ENCODE measurements around the gene LIN37.

DNA sequence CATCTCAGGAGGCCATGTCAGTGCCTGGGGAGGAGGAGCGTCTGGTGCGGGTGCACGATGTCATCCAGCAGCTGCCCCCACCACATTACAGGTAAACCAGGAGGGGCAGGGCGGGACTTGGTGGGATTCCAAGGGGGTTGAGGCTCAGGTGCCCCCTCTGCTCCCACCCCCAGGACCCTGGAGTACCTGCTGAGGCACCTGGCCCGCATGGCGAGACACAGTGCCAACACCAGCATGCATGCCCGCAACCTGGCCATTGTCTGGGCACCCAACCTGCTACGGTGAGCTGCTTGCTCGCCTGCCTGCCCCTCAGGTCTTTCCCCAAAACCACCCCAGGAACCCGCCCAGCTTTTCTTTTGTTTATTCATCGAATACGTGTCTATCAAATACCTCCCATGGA is 34.2 kb downstream of the LIN37 start:
- TF ChIP-seq, protein P1, sequence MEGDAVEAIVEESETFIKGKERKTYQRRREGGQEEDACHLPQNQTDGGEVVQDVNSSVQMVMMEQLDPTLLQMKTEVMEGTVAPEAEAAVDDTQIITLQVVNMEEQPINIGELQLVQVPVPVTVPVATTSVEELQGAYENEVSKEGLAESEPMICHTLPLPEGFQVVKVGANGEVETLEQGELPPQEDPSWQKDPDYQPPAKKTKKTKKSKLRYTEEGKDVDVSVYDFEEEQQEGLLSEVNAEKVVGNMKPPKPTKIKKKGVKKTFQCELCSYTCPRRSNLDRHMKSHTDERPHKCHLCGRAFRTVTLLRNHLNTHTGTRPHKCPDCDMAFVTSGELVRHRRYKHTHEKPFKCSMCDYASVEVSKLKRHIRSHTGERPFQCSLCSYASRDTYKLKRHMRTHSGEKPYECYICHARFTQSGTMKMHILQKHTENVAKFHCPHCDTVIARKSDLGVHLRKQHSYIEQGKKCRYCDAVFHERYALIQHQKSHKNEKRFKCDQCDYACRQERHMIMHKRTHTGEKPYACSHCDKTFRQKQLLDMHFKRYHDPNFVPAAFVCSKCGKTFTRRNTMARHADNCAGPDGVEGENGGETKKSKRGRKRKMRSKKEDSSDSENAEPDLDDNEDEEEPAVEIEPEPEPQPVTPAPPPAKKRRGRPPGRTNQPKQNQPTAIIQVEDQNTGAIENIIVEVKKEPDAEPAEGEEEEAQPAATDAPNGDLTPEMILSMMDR (IDR thresholded peaks at IDR 0.05; ENCODE audit: low read length), result no peak
- TF ChIP-seq EZH2 (IDR thresholded peaks at IDR 0.05; ENCODE audit: borderline replicate concordance, low read length), result no peak
